CD4-positive, alpha-beta T cell treated with Interleukin-12 subunit alpha and Interleukin-12 subunit beta, for 1 hour (primary cell): ENCODE measurements around the gene BRPF3.

Source experiments
- DNase-seq: peaks from one replicate; pipeline ENCODE4 v3.0.0-alpha.2; 2020

The BRPF3 gene

DNA sequence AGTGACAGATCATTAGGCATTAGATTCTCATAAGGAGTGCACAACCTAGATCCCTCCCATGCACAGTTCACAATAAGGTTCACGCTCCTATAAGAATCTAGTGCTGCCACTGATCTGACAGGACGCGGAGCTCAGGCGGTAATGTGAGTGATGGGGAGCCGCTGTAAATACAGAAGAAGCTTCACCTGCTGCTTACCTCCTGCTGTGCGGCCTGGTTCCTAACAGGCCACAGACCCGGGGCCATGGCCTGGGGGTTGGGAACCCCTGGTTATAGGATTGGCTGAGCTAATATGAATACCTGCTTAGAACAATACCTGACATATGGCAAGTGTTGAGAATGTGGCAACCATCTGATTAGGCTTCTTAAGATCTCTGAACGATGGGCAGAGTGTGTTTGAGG lies 75.7 kb downstream of the BRPF3 start:
- no peak for DNase-seq

DNA sequence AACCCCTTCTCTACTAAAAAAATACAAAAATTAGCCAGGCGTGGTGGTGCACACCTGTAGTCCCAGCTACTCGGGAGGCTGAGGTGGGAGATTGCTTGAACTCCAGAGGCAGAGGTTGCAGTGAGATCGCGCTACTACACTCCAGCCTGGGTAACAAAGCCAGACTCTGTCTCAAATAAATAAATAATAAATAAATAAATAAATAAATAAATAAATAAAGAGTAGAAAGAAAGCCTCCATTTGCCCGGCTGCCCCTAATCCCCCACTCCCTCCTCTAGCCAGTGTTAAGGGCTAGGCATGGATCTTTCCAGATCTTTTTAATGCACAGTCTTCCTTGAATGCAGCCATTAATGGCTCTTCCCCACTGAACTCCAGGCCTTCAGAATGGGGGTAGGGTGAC lies 76.5 kb downstream of the BRPF3 start:
- no peak for DNase-seq

DNA sequence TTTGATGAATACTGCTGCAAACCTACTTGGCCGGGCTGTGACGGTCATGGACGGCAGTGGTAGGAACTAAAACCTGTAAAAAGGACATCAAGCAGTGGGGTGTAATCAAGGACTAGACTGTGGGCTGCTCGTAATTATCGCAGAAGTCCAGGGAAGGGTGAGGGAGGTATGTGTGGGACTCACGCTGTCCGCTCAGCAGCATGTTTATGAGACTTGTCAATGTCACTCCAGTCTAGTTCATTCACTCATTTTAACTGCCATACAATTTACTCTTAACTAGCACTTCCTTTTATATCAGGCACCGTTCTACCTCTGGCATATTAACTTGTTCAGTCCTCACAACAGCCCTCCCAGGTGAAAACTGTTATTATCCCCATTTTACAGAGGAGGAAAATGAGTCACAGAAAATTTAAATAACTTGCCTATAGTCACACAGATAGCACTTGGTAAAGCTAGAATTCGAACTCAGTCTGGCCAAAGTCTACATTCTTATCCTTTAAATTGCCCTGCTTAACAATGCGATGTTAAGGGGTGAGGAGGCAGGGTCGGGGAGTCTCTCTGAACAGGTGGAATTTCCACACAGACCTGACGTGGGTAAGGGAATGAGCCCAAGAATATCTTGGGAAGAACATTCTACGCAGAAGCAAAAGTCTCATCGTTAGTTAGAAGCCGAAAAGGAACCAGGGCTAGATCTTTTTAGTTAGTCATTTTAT lies 77.4 kb downstream of the BRPF3 start:
- no peak for DNase-seq

DNA sequence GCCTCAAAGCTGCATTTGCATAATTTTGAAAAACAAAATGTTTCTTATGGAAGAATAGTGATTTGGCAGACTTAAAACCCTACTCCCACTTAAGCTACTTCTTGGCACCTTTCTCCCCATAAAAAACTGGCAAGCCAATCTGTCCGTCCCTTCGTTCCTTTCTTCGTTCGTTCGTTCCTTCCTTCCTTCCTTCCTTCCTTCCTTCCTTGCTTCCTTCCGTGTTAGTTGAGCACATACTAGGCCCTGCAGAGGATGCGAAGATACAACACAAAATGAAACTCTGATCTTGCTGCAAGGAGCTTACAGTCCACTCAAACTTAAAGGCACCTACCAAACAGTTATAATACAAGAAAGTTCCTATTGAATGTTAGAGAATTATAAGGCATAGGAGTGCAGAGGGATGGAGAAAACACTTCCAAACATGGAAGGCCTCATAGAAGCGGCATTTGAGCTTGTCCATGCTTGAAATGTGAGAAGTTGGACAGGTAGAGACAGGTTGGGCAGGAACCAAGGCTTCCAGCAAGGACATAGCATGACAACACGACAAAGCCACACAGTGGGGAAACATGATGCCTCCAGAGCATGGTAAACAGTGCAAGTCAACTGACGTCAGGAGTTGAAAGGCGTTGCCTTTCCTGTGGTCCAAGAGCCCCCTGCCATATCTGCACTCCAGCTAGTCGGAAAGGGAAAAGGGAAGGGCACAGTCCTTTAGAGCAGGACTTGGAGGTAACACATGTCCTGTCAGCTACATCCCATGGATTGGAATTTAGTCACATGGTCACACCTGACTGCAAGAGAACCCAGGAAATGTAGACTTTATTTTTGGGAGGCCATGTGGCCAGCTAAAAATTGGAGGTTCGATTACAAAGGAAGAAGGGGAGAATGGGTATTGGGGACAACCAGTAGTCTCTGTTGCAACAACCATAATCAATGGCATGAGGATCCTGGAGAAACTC lies 80.3 kb downstream of the BRPF3 start:
- DNase-seq: no peak

DNA sequence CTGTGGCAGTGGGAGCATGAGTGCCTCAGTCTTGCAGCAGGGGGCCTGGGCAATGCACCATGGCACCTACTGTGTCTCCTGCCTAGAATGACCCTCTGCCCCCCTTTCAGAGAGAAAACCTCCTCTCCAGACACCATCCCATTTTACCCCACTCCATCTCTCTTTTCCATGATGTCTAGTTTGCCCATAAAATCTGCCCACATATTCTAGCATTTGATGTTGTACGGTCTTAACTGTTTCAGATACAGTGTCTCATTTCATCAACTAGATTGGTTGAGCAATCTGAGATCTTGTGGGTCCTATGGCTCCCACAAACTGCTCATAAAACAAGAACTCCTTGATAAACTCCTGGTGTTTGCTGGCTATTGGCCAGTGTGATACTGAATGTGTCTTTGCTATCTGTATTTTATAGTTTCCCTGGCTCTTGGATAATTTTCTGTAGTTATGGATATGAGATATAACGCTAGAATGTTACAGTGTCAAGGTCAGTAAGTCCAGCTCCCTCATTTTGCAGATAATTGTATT lies 81.5 kb downstream of the BRPF3 start:
- DNase-seq: no peak

DNA sequence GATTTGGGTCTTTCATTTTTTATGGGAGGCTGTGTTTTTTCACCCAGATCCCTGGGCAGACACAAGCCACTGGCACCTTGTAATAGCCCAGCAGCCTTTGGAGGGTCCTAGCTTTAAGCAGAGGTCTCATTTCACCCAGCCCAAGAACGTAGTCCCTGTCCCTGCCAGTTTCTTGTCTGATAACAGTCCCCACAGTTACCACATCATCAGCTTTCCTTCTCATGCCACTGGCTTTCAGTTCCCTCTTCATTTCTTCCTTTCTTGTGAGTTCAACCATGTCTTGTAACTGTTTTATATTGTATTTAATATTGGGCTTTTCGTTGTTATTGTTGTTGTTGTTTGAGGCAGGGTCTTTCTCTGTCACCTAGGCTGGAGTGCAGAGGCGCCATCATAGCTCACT lies 83.9 kb downstream of the BRPF3 start:
- DNase-seq: no peak

DNA sequence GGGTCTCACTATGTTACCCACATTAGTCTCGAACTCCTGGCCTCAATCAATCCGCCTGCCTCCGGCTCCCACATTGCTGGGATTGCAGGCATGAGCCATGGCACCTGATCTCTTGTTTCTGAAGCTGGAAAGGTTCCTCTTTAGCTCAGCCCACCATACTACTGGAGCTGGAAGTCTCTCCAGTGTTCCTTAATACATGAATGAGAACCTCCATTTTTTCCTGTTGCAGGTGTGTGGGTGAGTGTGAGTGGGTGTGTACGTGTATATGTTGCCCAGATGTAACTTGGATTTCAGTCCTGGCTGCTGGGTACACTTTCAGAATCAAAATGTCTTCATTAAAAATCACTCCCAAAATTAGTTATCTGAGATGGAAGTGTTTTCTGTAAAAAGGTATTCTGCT lies 84.4 kb downstream of the BRPF3 start:
- DNase-seq: no peak
